Heart right ventricle (tissue), 16 donors: ENCODE results near the gene RUBCNL. TPM values are rescaled to one million over a fixed set of nuclear protein-coding genes. Genes with fewer than 3 reads are reported as not detected.

ENCODE experiments used
- ATAC-seq, 8 donors: fragments of 200-7000 bp; cut with Tn5 transposase; one replicate each; pipeline ENCODE4 v1.9.1; 2020; ENCODE audit warnings: mild to moderate bottlenecking in 8 of 8, moderate library complexity in 8 of 8, moderate number of reproducible peaks in 1 of 8
- DNase-seq, 2 donors: peaks; one replicate each; pipeline ENCODE4 v3.0.0-alpha.2; 2020
- H3K27ac ChIP-seq, 10 donors: fragments of 200-600 bp; sonication (generic) in 2 of 10; one replicate each; pipeline versions ENCODE4 v1.5.0 to v1.8.0; 2020 to 2022; ENCODE audit warnings: mild to moderate bottlenecking in 3 of 10
- H3K27me3 ChIP-seq, 7 donors: fragments of 200-600 bp; one replicate each; pipeline ENCODE4 v1.8.0; 2021 to 2022; ENCODE audit warnings: mild to moderate bottlenecking in 2 of 7
- H3K36me3 ChIP-seq, 9 donors: fragments of 200-600 bp; sonication (generic) in 1 of 9; one replicate each; pipeline versions ENCODE4 v1.5.0 to v1.8.0; 2020 to 2022; ENCODE audit warnings: mild to moderate bottlenecking in 2 of 9
- H3K4me1 ChIP-seq, 9 donors: fragments of 200-600 bp; sonication (generic) in 1 of 9; one replicate each; pipeline versions ENCODE4 v1.5.0 to v1.8.0; 2020 to 2022; ENCODE audit warnings: mild to moderate bottlenecking in 4 of 9
- H3K4me3 ChIP-seq, 10 donors: fragments of 200-600 bp; sonication (generic) in 2 of 10; one replicate each; pipeline versions ENCODE4 v1.5.0 to v1.8.0; 2020 to 2022; ENCODE audit warnings: mild to moderate bottlenecking in 7 of 10, moderate library complexity in 2 of 10
- H3K9me3 ChIP-seq, 11 donors: fragments of 200-600 bp in 10 of 11; sonication (generic) in 2 of 11; one replicate each; pipeline versions ENCODE4 v1.5.0 to v1.8.0; 2013 to 2022; ENCODE audit warnings: mild to moderate bottlenecking in 2 of 11, control low read depth in 1 of 11, moderate library complexity in 1 of 11
- WGBS, 2 donors: extraction: QIAGEN DNeasy Blood & Tissue Kit; methylation state at CpG; one replicate each; pipeline ENCODE4 v1.1.7; 2013; ENCODE audit warnings: inconsistent platforms in 1 of 2; 5-methylcytosine and 5-hydroxymethylcytosine counted together
- intact Hi-C, 10 donors: fragments of 100-400 bp; cut with DNase I; formaldehyde crosslinking; loops; one replicate each; pipeline versions ENCODE4 v1.11.1 to v1.14.2; 2022
- polyA plus RNA-seq, 2 donors: library from polyadenylated mRNA; stranded (reverse); fragments of 200-250 nt; gene quantifications; one replicate each; pipeline ENCODE4 v1.2.3, GENCODE V29; 2013
- total RNA-seq, 10 donors: library from RNA; stranded (reverse); fragmentation: NEBNext Ultra II Directional in 3 of 10; extraction: Animal tissue kit (Norgen Biotek cat#: 25700) in 3 of 10; gene quantifications; one replicate each; pipeline versions ENCODE4 v1.2.1 to v1.2.4, GENCODE V29; 2021 to 2023
- TF ChIP-seq, protein P1 (sequence below), 9 donors: fragments of 200-600 bp; sonication (generic) in 2 of 9; IDR thresholded peaks; one replicate each; pipeline versions ENCODE4 v1.5.0 to v1.8.0; 2021 to 2022; ENCODE audit warnings: antibody characterized with exemption in 9 of 9, mild to moderate bottlenecking in 5 of 9, moderate library complexity in 1 of 9
- donor health status: Arrhythmogenic right ventricular cardiomyopathy.
- donor health status: ischemic (EF 13 %, LVEDD 7.1; RV severe dilation, severe dysfunction).
- donor health status: healthy with polysubstance abuse.
- donor health status: DM: no; HTN: yes; CAD: no.
- donor health status: DM: no; HTN: no; CAD: no.
- donor health status: ischemic (EF 25% LVEDD 6.9; RV normal size, moderate dysfunction).
- donor health status: ischemic (EF 25% LVEDD 5.7; RV mildly dilated, moderate dysfunction).
- donor health status: healthy.
- donor health status: DM: yes; HTN: yes; CAD: no.
- donor health status: Ischemic cardiomyopathy.
- donor health status: ischemic (EF 35%, LVEDD 5.7; RV mildly dilated, moderate dysfunction).
- donor health status: nonischemic (EF 11% LVEDD 7.7; RV severe dilation, severe dysfunction).
- donor health status: DM: yes; HTN: yes; CAD: no.
- donor health status: PGD.
- donor health status: ischemic (EF 29% LVEDD 5.4; RV normal size, mild dysfunction).
- donor health status: nonischemic (EF 23%, LVEDD 6.1; RV moderate dilation, normal function).

Gene RUBCNL
- total and polyA plus RNA-seq, 12 donors: 0.17 to 2.8 (median 0.59) TPM

DNA sequence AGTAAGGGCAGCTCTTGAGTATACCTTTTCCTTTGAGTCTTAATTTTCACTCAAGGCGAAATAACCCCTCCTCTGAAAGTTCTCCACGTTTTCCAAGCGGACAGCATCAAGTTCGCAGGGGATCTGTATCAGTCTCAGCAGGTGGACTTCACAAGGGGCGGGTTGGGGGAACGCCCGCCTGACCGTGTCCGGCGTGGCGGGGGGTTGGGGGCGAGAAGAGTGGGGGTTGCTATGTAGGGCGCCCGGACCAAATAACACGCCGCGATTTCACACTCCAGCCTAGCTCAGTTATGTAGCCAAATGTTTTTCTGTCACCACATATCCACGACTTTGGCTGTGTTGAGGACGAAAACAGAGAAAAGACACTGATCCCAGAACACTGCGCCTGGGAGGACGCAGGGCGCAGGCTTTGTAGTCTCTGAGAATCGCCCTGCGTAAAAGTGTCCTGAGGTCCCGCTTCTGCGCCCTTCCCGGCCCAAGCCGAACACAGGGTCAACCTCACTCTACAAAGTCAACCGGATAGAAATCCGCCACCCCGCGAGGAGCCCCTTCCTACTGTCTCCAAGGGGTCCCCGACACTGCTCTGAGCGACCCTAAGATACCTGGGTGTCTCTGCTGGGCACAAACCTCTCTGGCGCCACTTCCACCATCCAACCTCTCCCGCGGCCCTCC, 524 bp downstream of the RUBCNL start:
- TF ChIP-seq, protein P1, sequence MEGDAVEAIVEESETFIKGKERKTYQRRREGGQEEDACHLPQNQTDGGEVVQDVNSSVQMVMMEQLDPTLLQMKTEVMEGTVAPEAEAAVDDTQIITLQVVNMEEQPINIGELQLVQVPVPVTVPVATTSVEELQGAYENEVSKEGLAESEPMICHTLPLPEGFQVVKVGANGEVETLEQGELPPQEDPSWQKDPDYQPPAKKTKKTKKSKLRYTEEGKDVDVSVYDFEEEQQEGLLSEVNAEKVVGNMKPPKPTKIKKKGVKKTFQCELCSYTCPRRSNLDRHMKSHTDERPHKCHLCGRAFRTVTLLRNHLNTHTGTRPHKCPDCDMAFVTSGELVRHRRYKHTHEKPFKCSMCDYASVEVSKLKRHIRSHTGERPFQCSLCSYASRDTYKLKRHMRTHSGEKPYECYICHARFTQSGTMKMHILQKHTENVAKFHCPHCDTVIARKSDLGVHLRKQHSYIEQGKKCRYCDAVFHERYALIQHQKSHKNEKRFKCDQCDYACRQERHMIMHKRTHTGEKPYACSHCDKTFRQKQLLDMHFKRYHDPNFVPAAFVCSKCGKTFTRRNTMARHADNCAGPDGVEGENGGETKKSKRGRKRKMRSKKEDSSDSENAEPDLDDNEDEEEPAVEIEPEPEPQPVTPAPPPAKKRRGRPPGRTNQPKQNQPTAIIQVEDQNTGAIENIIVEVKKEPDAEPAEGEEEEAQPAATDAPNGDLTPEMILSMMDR (IDR thresholded peaks at IDR 0.05): no peak
- Histone ChIP-seq H3K4me1 (peaks cover 0 to 77% (median 0%) of the 10 kb centered on the region in 9 donors), H3K9me3 (no peaks in the 10 kb centered on the region), H3K27ac (peak overlapping the region in 4 of 10 donors; percentile 26 to 86 (median 38)), H3K27me3 (peaks cover 0 to 58% (median 46%) of the 10 kb centered on the region in 7 donors), H3K4me3 (peak overlapping the region in 9 of 10 donors; percentile 32 to 64 (median 52)), H3K36me3 (no peaks in the 10 kb centered on the region)
- no peak for DNase-seq
- intact Hi-C loops: no loop called here
- WGBS, 2 donors: 3 to 4% methylated on average over 37 of the region's 37 CpGs
- ATAC-seq: peak in 4 of 8 donors; percentile 7 to 34 (median 26)

DNA sequence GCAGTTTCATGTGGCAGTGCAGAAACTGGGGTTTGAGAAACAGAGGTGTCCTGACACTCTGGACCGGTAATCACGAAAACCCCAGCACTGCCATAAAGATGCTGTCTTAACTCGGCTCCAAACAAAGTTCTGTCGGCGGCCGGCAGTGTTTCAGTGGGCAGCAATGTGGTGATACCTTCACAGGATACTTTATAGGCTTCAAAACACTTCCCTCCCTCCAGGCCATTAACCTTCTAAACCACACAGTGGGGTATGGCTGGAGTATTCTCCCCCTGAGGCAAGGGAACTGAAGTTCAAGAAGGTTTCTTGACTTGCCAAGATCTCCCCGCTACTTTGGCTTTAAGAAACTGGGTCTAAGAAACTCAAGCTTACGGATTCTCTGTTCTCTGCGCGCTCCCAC, 1.1 kb downstream of the RUBCNL start:
- Histone ChIP-seq H3K36me3 (no peaks in the 10 kb centered on the region), H3K27ac (peak overlapping the region in 3 of 10 donors; percentile 26 to 86 (median 41)), H3K4me3 (peak overlapping the region in 7 of 10 donors; percentile 35 to 64 (median 52)), H3K9me3 (no peaks in the 10 kb centered on the region), H3K4me1 (peaks cover 0 to 74% (median 0%) of the 10 kb centered on the region in 9 donors), H3K27me3 (peaks cover 0 to 62% (median 46%) of the 10 kb centered on the region in 7 donors)
- no peak for ATAC-seq
- TF ChIP-seq, protein P1 (IDR thresholded peaks at IDR 0.05): no peak
- WGBS, 2 donors: 26 to 29% methylated on average over 10 of the region's 10 CpGs
- intact Hi-C loops: no loop called here
- DNase-seq: no peak

DNA sequence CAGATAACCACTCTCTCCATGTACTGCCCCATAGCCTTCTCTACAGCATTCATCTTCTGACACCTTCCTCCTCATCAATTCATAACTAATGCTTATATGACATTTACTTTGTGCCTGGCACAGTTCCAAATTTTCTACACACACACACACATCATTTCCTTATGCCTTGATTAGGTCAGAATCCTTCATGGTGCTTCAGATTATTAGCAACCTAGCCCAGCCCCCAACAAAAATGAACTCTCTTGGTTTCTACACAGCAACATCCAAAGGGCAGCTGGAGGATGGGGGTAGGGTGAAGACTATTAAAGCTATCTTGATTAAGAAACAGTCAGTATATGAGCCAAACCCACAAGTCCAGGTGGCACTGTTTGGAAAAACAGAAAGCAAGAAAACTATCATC, 3.7 kb downstream of the RUBCNL start:
- Histone ChIP-seq H3K4me1 (peaks cover 0 to 66% (median 0%) of the 10 kb centered on the region in 9 donors), H3K4me3 (no peak overlapping the region), H3K9me3 (no peaks in the 10 kb centered on the region), H3K27ac (no peak overlapping the region), H3K27me3 (peaks cover 0 to 69% (median 44%) of the 10 kb centered on the region in 7 donors), H3K36me3 (no peaks in the 10 kb centered on the region)
- ATAC-seq (no peak), DNase-seq (no peak)
- TF ChIP-seq, protein P1 (IDR thresholded peaks at IDR 0.05): no peak
- intact Hi-C loops: no loop called here

DNA sequence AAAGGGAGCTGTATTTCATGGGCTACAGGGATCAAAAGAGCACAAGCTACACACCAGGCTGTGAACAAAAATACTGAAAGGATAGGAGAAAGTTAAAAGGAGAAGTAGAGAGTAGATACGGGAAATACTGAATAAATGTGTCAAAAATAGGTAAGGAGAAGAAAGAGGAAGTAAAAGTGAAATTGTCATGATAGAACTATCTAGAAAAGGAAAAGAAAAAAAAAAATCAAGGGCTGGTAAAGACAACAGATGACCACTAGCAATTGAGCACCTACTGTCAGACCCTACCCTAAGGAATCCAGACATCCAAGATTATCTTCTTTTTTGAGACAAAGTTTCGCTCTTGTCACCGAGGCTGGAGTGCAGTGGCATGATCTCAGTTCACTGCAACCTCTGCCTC, 4.8 kb downstream of the RUBCNL start:
- H3K27ac ChIP-seq: peak overlapping the region in 1 of 10 donors; percentile 60
- H3K36me3 ChIP-seq: no peaks in the 10 kb centered on the region
- no peak for DNase-seq
- no peaks in the 10 kb centered on the region for H3K9me3 ChIP-seq
- H3K27me3 ChIP-seq: peaks cover 0 to 64% (median 36%) of the 10 kb centered on the region in 7 donors
- WGBS, 2 donors: 68 to 80% methylated on average over 3 of the region's 3 CpGs
- no peak for ATAC-seq
- intact Hi-C loops: no loop called here
- peaks cover 0 to 58% (median 0%) of the 10 kb centered on the region in 9 donors for H3K4me1 ChIP-seq
- no peak overlapping the region for H3K4me3 ChIP-seq
- TF ChIP-seq, protein P1 (IDR thresholded peaks at IDR 0.05): no peak
